GM18907 (cell line): Measurements from ENCODE around the gene ZDHHC4.
A peak's percentile ranks its signal among the peaks of the same experiment; 100 is the strongest.
"Not testable (repeated sequence)": the region's sequence is repeated elsewhere in the genome, so short reads cannot be mapped to it uniquely, and the experiment has no call there.

ENCODE experiments used
- ATAC-seq: cut with Tn5 transposase; IDR thresholded peaks from one replicate; pipeline ENCODE4 v1.9.1; 2021; ENCODE audit warnings: mild to moderate bottlenecking, moderate library complexity; ENCODE audit not compliant: unreplicated experiment

ZDHHC4 gene

GRCh38 chr7:6559896-6560295, 17.4 kb upstream of the ZDHHC4 start:
- no peak for ATAC-seq

- no peak for ATAC-seq
These were observed 15.1 kb upstream of the ZDHHC4 start for GRCh38 chr7:6562106-6562505.

GRCh38 chr7:6563936-6564770, 13.1 kb upstream of the ZDHHC4 start:
- ATAC-seq = no peak

GRCh38 chr7:6565655-6566054, 11.6 kb upstream of the ZDHHC4 start:
- no peak for ATAC-seq

- no peak for ATAC-seq
These were observed 9.4 kb upstream of the ZDHHC4 start for GRCh38 chr7:6567886-6568285.

GRCh38 chr7:6571160-6571779, 6.0 kb upstream of the ZDHHC4 start:
- ATAC-seq = no peak

GRCh38 chr7:6575281-6576023, 1.8 kb upstream of the ZDHHC4 start:
- ATAC-seq = no peak

- no peak for ATAC-seq
These were observed 1.0 kb upstream of the ZDHHC4 start for GRCh38 chr7:6576024-6576866.

GRCh38 chr7:6576867-6577368, 336 bp upstream of the ZDHHC4 start:
- ATAC-seq = not testable (repeated sequence)

- ATAC-seq = no peak
These were observed 1.1 kb downstream of the ZDHHC4 start for GRCh38 chr7:6578114-6579084.

- no peak for ATAC-seq
These were observed 2.2 kb downstream of the ZDHHC4 start for GRCh38 chr7:6579446-6579845.

GRCh38 chr7:6585746-6586432, 8.6 kb downstream of the ZDHHC4 start:
- ATAC-seq = not testable (repeated sequence)

GRCh38 chr7:6588566-6588965, 11.3 kb downstream of the ZDHHC4 start:
- ATAC-seq = no peak

- ATAC-seq = no peak
These were observed 12.0 kb downstream of the ZDHHC4 start for GRCh38 chr7:6589151-6589828.

- peak; percentile 86 for ATAC-seq
These were observed 12.8 kb downstream of the ZDHHC4 start, which contains the start of gene INTS15 for GRCh38 chr7:6589829-6590644. Gene INTS15, plus strand, starts transcription at chr7:6590021. Its CDS starts 263 bp downstream, at chr7:6590284.

- peak; percentile 36 for ATAC-seq
These were observed 13.4 kb downstream of the ZDHHC4 start for GRCh38 chr7:6590645-6591110.

- no peak for ATAC-seq
These were observed 22.8 kb downstream of the ZDHHC4 start for GRCh38 chr7:6600093-6600492.
